Measurements from ENCODE around the gene PIBF1.
"Not testable (repeated sequence)": the region's sequence is repeated elsewhere in the genome, so short reads cannot be mapped to it uniquely, and the experiment has no call there.

The PIBF1 gene

GRCh38 chr13:72757792-72758535 is 24.0 kb upstream of the PIBF1 start:
- TF ChIP-seq CTCF (IDR thresholded peaks at IDR 0.05; ENCODE audit: low read depth, low read length) = no peak
- no peak for DNase-seq (ENCODE audit: extremely low read depth, low read depth)

GRCh38 chr13:72760189-72760588 is 21.7 kb upstream of the PIBF1 start:
- no peak for TF ChIP-seq CTCF (IDR thresholded peaks at IDR 0.05; ENCODE audit: low read depth, low read length)
- DNase-seq (ENCODE audit: extremely low read depth, low read depth) = no peak

GRCh38 chr13:72763411-72763810 is 18.5 kb upstream of the PIBF1 start:
- DNase-seq (ENCODE audit: extremely low read depth, low read depth) = no peak
- no peak for TF ChIP-seq CTCF (IDR thresholded peaks at IDR 0.05; ENCODE audit: low read depth, low read length)

GRCh38 chr13:72774019-72774418 is 7.9 kb upstream of the PIBF1 start:
- TF ChIP-seq CTCF (IDR thresholded peaks at IDR 0.05; ENCODE audit: low read depth, low read length) = no peak
- DNase-seq (ENCODE audit: extremely low read depth, low read depth) = no peak

- no peak for TF ChIP-seq CTCF (IDR thresholded peaks at IDR 0.05; ENCODE audit: low read depth, low read length)
- no peak for DNase-seq (ENCODE audit: extremely low read depth, low read depth)
These were observed 784 bp downstream of the PIBF1 start for GRCh38 chr13:72782717-72783116.

GRCh38 chr13:72784679-72785078 is 2.7 kb downstream of the PIBF1 start:
- not testable (repeated sequence) for DNase-seq (ENCODE audit: extremely low read depth, low read depth)

- no peak for TF ChIP-seq CTCF (IDR thresholded peaks at IDR 0.05; ENCODE audit: low read depth, low read length)
- DNase-seq (ENCODE audit: extremely low read depth, low read depth) = no peak
These were observed 6.9 kb downstream of the PIBF1 start for GRCh38 chr13:72788831-72789230.

GRCh38 chr13:72792640-72793039 is 10.7 kb downstream of the PIBF1 start:
- TF ChIP-seq CTCF (IDR thresholded peaks at IDR 0.05; ENCODE audit: low read depth, low read length) = no peak
- no peak for DNase-seq (ENCODE audit: extremely low read depth, low read depth)
